HG03457 (cell line): Measurements from ENCODE around the gene TMEM143.
A peak's percentile ranks its signal among the peaks of the same experiment; 100 is the strongest.
"Not testable (repeated sequence)": the region's sequence is repeated elsewhere in the genome, so short reads cannot be mapped to it uniquely, and the experiment has no call there.

Experiments used
- ATAC-seq: cut with Tn5 transposase; IDR thresholded peaks from one replicate; pipeline ENCODE4 v1.9.1; 2021; ENCODE audit warnings: moderate number of reproducible peaks; ENCODE audit not compliant: unreplicated experiment

The TMEM143 gene

GRCh38 chr19:48332351-48332661 is 31.4 kb downstream of the TMEM143 start:
- no peak for ATAC-seq

GRCh38 chr19:48330012-48330681 is 33.6 kb downstream of the TMEM143 start:
- no peak for ATAC-seq

- ATAC-seq: no peak
Observed at GRCh38 chr19:48329167-48329891, 34.4 kb downstream of the TMEM143 start.

GRCh38 chr19:48325265-48325910 is 38.4 kb downstream of the TMEM143 start, which contains the start of gene EMP3:
TSS of gene EMP3 (plus strand) at chr19:48325552. CDS start at chr19:48326845, 1,293 bp downstream.
- no peak for ATAC-seq

- ATAC-seq: peak; percentile 44
Observed at GRCh38 chr19:48321622-48322591, 41.8 kb downstream of the TMEM143 start.

GRCh38 chr19:48321372-48321621 is 42.4 kb downstream of the TMEM143 start:
- peak; percentile 30 for ATAC-seq

GRCh38 chr19:48319647-48320541 is 43.8 kb downstream of the TMEM143 start:
- no peak for ATAC-seq

- ATAC-seq: no peak
Observed at GRCh38 chr19:48318286-48318987, 45.3 kb downstream of the TMEM143 start.

GRCh38 chr19:48317708-48317960 is 46.1 kb downstream of the TMEM143 start:
- ATAC-seq: not testable (repeated sequence)

- ATAC-seq: no peak
Observed at GRCh38 chr19:48315712-48316111, 48.0 kb downstream of the TMEM143 start.

GRCh38 chr19:48311384-48311783 is 52.4 kb downstream of the TMEM143 start:
- ATAC-seq: no peak

GRCh38 chr19:48310227-48310626 is 53.5 kb downstream of the TMEM143 start:
- ATAC-seq: no peak

- not testable (repeated sequence) for ATAC-seq
Observed at GRCh38 chr19:48309731-48310130, 54.0 kb downstream of the TMEM143 start.

- no peak for ATAC-seq
Observed at GRCh38 chr19:48308631-48309586, 54.8 kb downstream of the TMEM143 start.

GRCh38 chr19:48303866-48304265 is 59.9 kb downstream of the TMEM143 start:
- no peak for ATAC-seq

GRCh38 chr19:48303367-48303766 is 60.4 kb downstream of the TMEM143 start:
- ATAC-seq: no peak

GRCh38 chr19:48302600-48302959 is 61.2 kb downstream of the TMEM143 start:
- no peak for ATAC-seq

- ATAC-seq: no peak
Observed at GRCh38 chr19:48301886-48302599, 61.7 kb downstream of the TMEM143 start.
